ENCODE data around the gene TRIM54. TPM values are rescaled to one million over a fixed set of nuclear protein-coding genes. Genes with fewer than 3 reads are reported as not detected.
A peak's percentile ranks its signal among the peaks of the same experiment; 100 is the strongest.
"Not testable (repeated sequence)": the region's sequence is repeated elsewhere in the genome, so short reads cannot be mapped to it uniquely, and the experiment has no call there.

Gene TRIM54
- total and polyA plus RNA-seq, 9 donors = 45.5 to 106 (median 74.0) TPM

DNA sequence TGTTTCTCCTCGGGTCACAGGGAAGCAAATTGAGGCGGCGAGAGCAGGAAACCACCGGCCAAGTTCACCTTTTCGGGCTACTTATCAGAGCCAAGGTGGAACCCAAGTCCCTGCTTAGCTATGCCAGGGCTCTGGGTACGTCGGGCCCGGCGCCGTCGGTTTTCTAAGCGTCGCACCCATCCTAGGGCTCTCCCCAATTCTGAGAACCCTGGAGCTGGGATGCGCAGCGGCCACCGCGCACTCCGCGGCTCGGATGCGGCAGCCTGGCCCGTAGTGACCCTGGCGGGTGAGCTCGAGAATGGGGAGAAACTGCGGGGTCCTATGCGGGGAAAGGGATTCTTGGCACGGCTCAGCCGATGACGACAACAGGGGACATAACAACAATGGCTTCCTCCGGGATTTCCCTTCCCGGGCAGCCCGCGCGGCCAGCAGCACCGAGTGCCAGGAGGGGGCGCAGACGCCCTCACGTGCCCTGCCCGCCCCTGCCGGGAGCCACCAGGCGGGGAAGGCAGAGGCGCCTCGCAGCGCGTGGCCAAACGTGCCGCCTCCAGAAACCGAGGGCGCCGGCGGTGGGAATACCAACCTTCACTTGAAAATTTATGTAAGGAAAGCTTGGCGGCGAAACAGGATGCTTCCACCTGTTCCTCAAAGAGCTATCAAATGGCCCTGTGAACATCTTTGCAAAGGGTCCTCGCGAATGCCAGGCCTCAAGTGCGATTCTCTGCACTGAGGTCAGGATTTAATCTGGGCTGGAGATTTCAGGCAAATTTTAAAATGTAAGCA lies 17.3 kb upstream of the TRIM54 start:
- no peak overlapping the region for H3K27ac ChIP-seq (ENCODE audit: low read length)

DNA sequence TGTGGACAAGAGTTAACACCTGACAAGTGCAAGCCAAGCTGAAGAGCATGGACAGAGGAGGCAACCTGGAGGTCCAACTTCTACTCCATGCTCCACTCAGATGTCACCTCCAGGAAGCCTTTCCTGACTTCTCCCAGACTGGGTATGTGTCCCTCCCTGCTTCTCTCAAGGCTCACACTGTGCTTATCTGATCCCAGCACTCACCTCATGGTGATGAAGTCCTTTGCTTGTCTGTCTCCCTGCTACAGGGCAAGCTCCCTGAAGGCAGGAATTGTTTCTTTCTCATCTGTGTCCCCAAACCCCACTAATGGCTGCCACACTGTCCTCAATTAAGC lies 16.7 kb upstream of the TRIM54 start:
- no peak overlapping the region for H3K4me3 ChIP-seq (ENCODE audit: low read length)
- no peaks in the 10 kb centered on the region for H3K36me3 ChIP-seq (ENCODE audit: control insufficient read depth, insufficient read depth, low read length)
- H3K27ac ChIP-seq (ENCODE audit: low read length) = no peak overlapping the region
- peaks cover 36% of the 10 kb centered on the region for H3K4me1 ChIP-seq (ENCODE audit: control insufficient read depth, insufficient read depth, low read length)
- DNase-seq = no peak
- peaks cover 77% of the 10 kb centered on the region for H3K27me3 ChIP-seq (ENCODE audit: control insufficient read depth, insufficient read depth, low read length)
- no peaks in the 10 kb centered on the region for H3K9me3 ChIP-seq (replicated peaks; ENCODE audit: control insufficient read depth, low read depth, low read length)

More for the DNA sequence above, 17.3 kb upstream of the TRIM54 start:
- H3K9me3 ChIP-seq (replicated peaks; ENCODE audit: control insufficient read depth, low read depth, low read length) = no peaks in the 10 kb centered on the region
- H3K4me3 ChIP-seq (ENCODE audit: low read length) = peak overlapping the region; percentile 32
- 2% methylated on average over 56 of the region's 56 CpGs for WGBS (ENCODE audit: insufficient coverage)
- peaks cover 80% of the 10 kb centered on the region for H3K27me3 ChIP-seq (ENCODE audit: control insufficient read depth, insufficient read depth, low read length)
- H3K36me3 ChIP-seq (ENCODE audit: control insufficient read depth, insufficient read depth, low read length) = no peaks in the 10 kb centered on the region
- peaks cover 36% of the 10 kb centered on the region for H3K4me1 ChIP-seq (ENCODE audit: control insufficient read depth, insufficient read depth, low read length)
- DNase-seq = peak; percentile 68

DNA sequence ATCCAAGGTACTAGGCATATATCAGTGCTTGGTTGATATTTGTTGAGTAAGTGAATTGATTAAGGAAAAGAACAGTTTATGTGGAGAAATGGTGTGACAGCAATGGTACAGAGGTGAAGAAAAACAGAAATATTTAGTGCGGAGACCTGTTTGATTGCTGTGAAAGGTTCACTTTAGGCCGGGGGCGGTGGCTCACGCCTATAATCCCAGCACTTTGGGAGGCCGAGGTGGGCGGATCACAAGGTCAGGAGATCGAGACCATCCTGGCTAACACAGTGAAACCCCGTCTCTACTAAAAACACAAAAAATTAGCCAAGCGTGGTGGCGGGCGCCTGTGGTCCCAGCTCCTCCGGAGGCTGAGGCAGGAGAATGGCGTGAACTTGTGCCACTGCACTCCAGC lies 13.9 kb upstream of the TRIM54 start:
- H3K27ac ChIP-seq (ENCODE audit: low read length); H3K9me3 ChIP-seq (replicated peaks; ENCODE audit: control insufficient read depth, low read depth, low read length); H3K36me3 ChIP-seq (ENCODE audit: control insufficient read depth, insufficient read depth, low read length); DNase-seq; H3K4me3 ChIP-seq (ENCODE audit: low read length): not testable (repeated sequence)
- H3K4me1 ChIP-seq (ENCODE audit: control insufficient read depth, insufficient read depth, low read length) = peaks cover 23% of the 10 kb centered on the region
- peaks cover 55% of the 10 kb centered on the region for H3K27me3 ChIP-seq (ENCODE audit: control insufficient read depth, insufficient read depth, low read length)
- 86% methylated on average over 7 of the region's 13 CpGs for WGBS (ENCODE audit: insufficient coverage)

DNA sequence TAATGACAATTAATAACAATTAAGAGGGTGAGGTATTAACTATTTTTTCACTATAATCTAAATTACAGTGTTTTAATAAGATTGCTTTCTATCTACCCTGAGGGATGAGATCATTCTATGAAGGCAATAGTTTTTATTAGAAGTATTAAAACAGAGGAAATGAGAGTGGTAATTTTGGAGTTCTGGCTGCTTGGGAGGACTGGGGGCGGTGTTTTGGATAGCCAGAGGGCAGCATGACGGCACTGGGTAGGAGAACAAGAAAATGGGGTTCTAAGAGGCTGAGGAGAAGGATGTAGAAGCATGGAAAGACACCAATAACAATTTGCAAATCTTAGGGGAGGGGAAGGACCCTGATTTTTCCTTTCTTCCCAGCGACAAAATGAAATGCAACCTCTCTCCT lies 12.1 kb upstream of the TRIM54 start:
- 84% methylated on average over 2 of the region's 3 CpGs for WGBS (ENCODE audit: insufficient coverage)
- Histone ChIP-seq H3K27ac (ENCODE audit: low read length) (no peak overlapping the region), H3K36me3 (ENCODE audit: control insufficient read depth, insufficient read depth, low read length) (no peaks in the 10 kb centered on the region), H3K4me1 (ENCODE audit: control insufficient read depth, insufficient read depth, low read length) (peaks cover 6% of the 10 kb centered on the region), H3K4me3 (ENCODE audit: low read length) (no peak overlapping the region), H3K9me3 (replicated peaks; ENCODE audit: control insufficient read depth, low read depth, low read length) (no peaks in the 10 kb centered on the region), H3K27me3 (ENCODE audit: control insufficient read depth, insufficient read depth, low read length) (peaks cover 41% of the 10 kb centered on the region)
- no peak for DNase-seq

DNA sequence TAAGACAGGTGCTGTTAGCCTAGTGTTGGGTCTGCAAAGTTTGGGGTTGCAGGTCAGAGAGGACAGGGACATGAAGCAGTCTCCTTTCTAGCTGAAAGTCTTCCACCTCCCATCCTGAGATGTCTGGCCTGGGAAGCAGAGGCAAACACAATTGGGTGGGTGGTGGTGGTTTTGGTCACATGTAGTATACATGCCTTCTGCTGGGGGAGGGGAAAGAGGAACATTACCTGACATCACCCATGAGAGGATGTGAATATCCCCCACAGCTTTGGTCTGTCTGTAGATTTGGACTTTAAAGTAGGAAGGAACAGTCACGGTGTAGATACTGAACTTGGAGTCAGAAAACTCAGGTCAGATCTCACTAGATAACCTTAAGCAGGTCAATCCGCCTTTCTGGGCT lies 11.6 kb upstream of the TRIM54 start:
- WGBS (ENCODE audit: insufficient coverage) = 60% methylated on average over 1 of the region's 2 CpGs

DNA sequence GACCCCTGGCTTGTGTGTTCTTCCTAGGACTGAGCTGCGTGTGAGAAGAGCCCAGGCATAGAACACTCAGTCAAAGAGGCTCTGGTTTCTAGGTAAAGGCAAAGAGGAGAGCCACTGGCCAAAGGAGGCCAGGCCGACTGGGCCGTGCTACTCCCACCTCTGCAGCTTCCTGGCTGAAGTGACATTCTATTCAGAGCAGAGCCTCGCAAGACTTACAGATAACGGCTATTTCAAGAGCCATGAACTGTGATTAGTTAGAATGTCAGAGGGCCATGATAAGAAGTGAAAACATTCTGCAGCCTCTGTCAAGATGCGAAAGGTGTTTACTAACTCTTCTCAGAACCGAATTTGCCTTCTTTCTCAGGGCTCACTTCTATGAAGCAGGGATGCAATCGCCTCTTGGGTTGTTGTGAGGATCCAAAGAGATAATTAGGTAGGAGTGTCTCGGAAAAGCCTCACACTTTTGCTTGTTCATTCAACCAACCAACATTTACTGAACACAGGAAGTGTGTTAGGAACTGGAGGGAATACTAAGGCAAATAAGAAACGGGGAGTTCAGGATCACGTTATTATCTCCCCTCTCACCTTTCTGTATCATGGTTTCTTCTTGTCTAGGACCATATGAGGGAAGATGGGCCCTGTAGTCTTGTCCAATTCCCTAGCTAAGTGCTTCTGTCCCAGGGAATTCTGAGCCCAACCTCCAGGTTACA lies 10.4 kb upstream of the TRIM54 start:
- Histone ChIP-seq H3K9me3 (replicated peaks; ENCODE audit: control insufficient read depth, low read depth, low read length) (no peaks in the 10 kb centered on the region), H3K36me3 (ENCODE audit: control insufficient read depth, insufficient read depth, low read length) (no peaks in the 10 kb centered on the region), H3K27ac (ENCODE audit: low read length) (no peak overlapping the region), H3K27me3 (ENCODE audit: control insufficient read depth, insufficient read depth, low read length) (peaks cover 25% of the 10 kb centered on the region), H3K4me3 (ENCODE audit: low read length) (no peak overlapping the region), H3K4me1 (ENCODE audit: control insufficient read depth, insufficient read depth, low read length) (no peaks in the 10 kb centered on the region)
- no peak for DNase-seq
- WGBS (ENCODE audit: insufficient coverage) = 28% methylated on average over 4 of the region's 11 CpGs

More for the DNA sequence above, 11.6 kb upstream of the TRIM54 start:
- no peaks in the 10 kb centered on the region for H3K36me3 ChIP-seq (ENCODE audit: control insufficient read depth, insufficient read depth, low read length)
- no peaks in the 10 kb centered on the region for H3K9me3 ChIP-seq (replicated peaks; ENCODE audit: control insufficient read depth, low read depth, low read length)
- no peak overlapping the region for H3K4me3 ChIP-seq (ENCODE audit: low read length)
- peaks cover under 1% of the 10 kb centered on the region for H3K4me1 ChIP-seq (ENCODE audit: control insufficient read depth, insufficient read depth, low read length)
- no peak overlapping the region for H3K27ac ChIP-seq (ENCODE audit: low read length)
- DNase-seq = no peak
- H3K27me3 ChIP-seq (ENCODE audit: control insufficient read depth, insufficient read depth, low read length) = peaks cover 35% of the 10 kb centered on the region

- not testable (repeated sequence) for H3K27ac ChIP-seq (ENCODE audit: low read length); H3K36me3 ChIP-seq (ENCODE audit: control insufficient read depth, insufficient read depth, low read length); H3K4me1 ChIP-seq (ENCODE audit: control insufficient read depth, insufficient read depth, low read length); H3K4me3 ChIP-seq (ENCODE audit: low read length); H3K9me3 ChIP-seq (replicated peaks; ENCODE audit: control insufficient read depth, low read depth, low read length); DNase-seq
- H3K27me3 ChIP-seq (ENCODE audit: control insufficient read depth, insufficient read depth, low read length) = peaks cover 17% of the 10 kb centered on the region
- WGBS (ENCODE audit: insufficient coverage) = 79% methylated on average over 9 of the region's 15 CpGs
Observed at GRCh38 chr2:27272537-27273522, 9.4 kb upstream of the TRIM54 start.

GRCh38 chr2:27275211-27276150 lies 6.7 kb upstream of the TRIM54 start, which contains the start of gene DNAJC5G:
DNAJC5G (plus strand) TSS chr2:27275433; CDS start chr2:27276729, 1,296 bp downstream.
- peaks cover 4% of the 10 kb centered on the region for H3K4me1 ChIP-seq (ENCODE audit: control insufficient read depth, insufficient read depth, low read length)
- H3K36me3 ChIP-seq (ENCODE audit: control insufficient read depth, insufficient read depth, low read length) = no peaks in the 10 kb centered on the region
- 84% methylated on average over 28 of the region's 39 CpGs for WGBS (ENCODE audit: insufficient coverage)
- H3K9me3 ChIP-seq (replicated peaks; ENCODE audit: control insufficient read depth, low read depth, low read length) = no peaks in the 10 kb centered on the region
- no peak within 1 kb of the TSS for H3K27ac ChIP-seq (ENCODE audit: low read length)
- no peak for DNase-seq
- peaks cover 12% of the 10 kb centered on the region for H3K27me3 ChIP-seq (ENCODE audit: control insufficient read depth, insufficient read depth, low read length)
- no peak within 1 kb of the TSS for H3K4me3 ChIP-seq (ENCODE audit: low read length)

DNA sequence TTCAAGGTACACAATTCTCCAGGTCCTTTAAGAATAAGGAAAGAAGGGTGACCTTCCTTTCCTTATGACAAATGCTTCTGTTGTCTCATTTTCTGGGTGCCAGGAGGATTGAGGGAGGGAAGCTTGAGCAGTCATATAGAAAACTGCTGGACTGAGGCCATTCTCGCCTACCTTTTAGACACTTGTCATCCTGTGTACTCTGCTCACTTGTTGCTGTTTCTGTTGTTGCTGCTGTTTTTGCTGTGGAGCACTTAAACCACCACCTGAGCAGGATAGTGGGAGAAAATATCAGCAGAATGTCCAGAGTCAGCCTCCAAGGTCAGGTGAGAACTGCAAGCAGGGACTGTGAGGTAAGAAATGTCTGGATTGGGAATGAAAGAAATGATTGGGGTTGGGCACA lies 4.2 kb upstream of the TRIM54 start:
- Histone ChIP-seq H3K4me1 (ENCODE audit: control insufficient read depth, insufficient read depth, low read length) (peaks cover 19% of the 10 kb centered on the region), H3K9me3 (replicated peaks; ENCODE audit: control insufficient read depth, low read depth, low read length) (no peaks in the 10 kb centered on the region), H3K4me3 (ENCODE audit: low read length) (no peak overlapping the region), H3K27me3 (ENCODE audit: control insufficient read depth, insufficient read depth, low read length) (peaks cover 21% of the 10 kb centered on the region), H3K27ac (ENCODE audit: low read length) (no peak overlapping the region), H3K36me3 (ENCODE audit: control insufficient read depth, insufficient read depth, low read length) (no peaks in the 10 kb centered on the region)
- DNase-seq = no peak
- no CpG with 5 or more reads among the region's 1 CpG for WGBS (ENCODE audit: insufficient coverage)

Measured in muscle of leg (tissue), 11 donors.